HCT116 (cell line): Measurements from ENCODE around the gene ITGA11.

Source experiments
- CTCF ChIP-seq, 3 experiments: fragments of 200-600 bp in 1 of 3; sonication (generic) in 1 of 3; IDR thresholded peaks in 2 of 3; conservative IDR thresholded peaks in 1 of 3; 2 replicates each; pipeline ENCODE4 v1.5.1; 2012 to 2017; ENCODE audit warnings: low read depth in 2 of 3, low read length in 2 of 3, antibody characterized with exemption in 1 of 3, borderline replicate concordance in 1 of 3, control low read depth in 1 of 3, mild to moderate bottlenecking in 1 of 3, mixed read lengths in 1 of 3, mixed run types in 1 of 3, moderate library complexity in 1 of 3; ENCODE audit not compliant: insufficient read depth in 1 of 3
- SIN3A ChIP-seq: IDR thresholded peaks from 2 replicates; pipeline ENCODE4 v1.6.1; 2012; ENCODE audit warnings: low read depth
- SRF ChIP-seq: IDR thresholded peaks from 2 replicates; pipeline ENCODE4 v1.6.1; 2012; ENCODE audit warnings: low read depth

GRCh38 chr15:68419301-68420175 lies 12.4 kb downstream of the ITGA11 start:
- TF ChIP-seq SRF, result no peak
- no peak for TF ChIP-seq SIN3A
- no peak for TF ChIP-seq CTCF (IDR thresholded peaks at IDR 0.05 in 2 of 3, conservative IDR thresholded peaks at IDR 0.05 in 1 of 3; ENCODE audit: borderline replicate concordance in 1 of 3, insufficient read depth in 1 of 3, low read depth in 2 of 3, low read length in 2 of 3)
